ENCODE results near the gene CD36. TPM values are rescaled to one million over a fixed set of nuclear protein-coding genes. Genes with fewer than 3 reads are reported as not detected.

CD36 gene
- total RNA-seq, 5 donors from 2014 or later (not counting 1 experiment from before 2014, with no cell fraction given), result 0.32 to 0.70 (median 0.42) TPM; not detected in 1

- no peaks in the 10 kb centered on the region for H3K36me3 Mint-ChIP-seq
- no peaks in the 10 kb centered on the region for H3K9me3 ChIP-seq
- ATAC-seq (replicated peaks in 1 of 4) (no peak), DNase-seq (no peak)
- H3K27ac ChIP-seq (ENCODE audit: low read length), result no peak overlapping the region
- no CpG with 5 or more reads among the region's 1 CpG for WGBS (ENCODE audit: insufficient coverage)
- no peak overlapping the region for H3K27ac Mint-ChIP-seq
- H3K27me3 ChIP-seq (replicated peaks in 1 of 2; ENCODE audit: control insufficient read depth in 2 of 2, extremely low read depth in 1 of 2, insufficient read depth in 2 of 2, low read length in 1 of 2), result no peaks in the 10 kb centered on the region
- ChIA-PET CTCF (interaction anchor here in 1 of 2 donors (0.7 kb wide), 1 partner anchor 1669 kb away, joined by 4 read pairs; no protein-coding TSS in a partner anchor), POLR2A (no interaction called here)
- H3K4me1 ChIP-seq (ENCODE audit: control insufficient read depth in 1 of 2, extremely low read depth in 1 of 2, insufficient read depth in 2 of 2, low read length in 2 of 2), result no peaks in the 10 kb centered on the region
- no peaks in the 10 kb centered on the region for H3K4me1 Mint-ChIP-seq
- H3K36me3 ChIP-seq (ENCODE audit: control insufficient read depth in 2 of 2, extremely low read depth in 1 of 2, insufficient read depth in 1 of 2, low read length in 1 of 2), result no peaks in the 10 kb centered on the region
- peaks cover 0 to 6% (median 0%) of the 10 kb centered on the region in 3 donors for H3K9me3 Mint-ChIP-seq
- H3K4me3 Mint-ChIP-seq, result no peak overlapping the region
- no peaks in the 10 kb centered on the region for H3K27me3 Mint-ChIP-seq
- H3K4me3 ChIP-seq (ENCODE audit: control insufficient read depth in 1 of 2, extremely low read depth in 1 of 2, low read length in 1 of 2), result no peak overlapping the region
Measured at GRCh38 chr7:80622541-80622940, 15.9 kb upstream of the CD36 start.

GRCh38 chr7:80623503-80624252, 14.8 kb upstream of the CD36 start:
- no peak overlapping the region for H3K27ac Mint-ChIP-seq
- no peak for DNase-seq
- Histone ChIP-seq H3K4me3 (ENCODE audit: control insufficient read depth in 1 of 2, extremely low read depth in 1 of 2, low read length in 1 of 2) (no peak overlapping the region), H3K27ac (ENCODE audit: low read length) (no peak overlapping the region), H3K36me3 (ENCODE audit: control insufficient read depth in 2 of 2, extremely low read depth in 1 of 2, insufficient read depth in 1 of 2, low read length in 1 of 2) (no peaks in the 10 kb centered on the region), H3K27me3 (replicated peaks in 1 of 2; ENCODE audit: control insufficient read depth in 2 of 2, extremely low read depth in 1 of 2, insufficient read depth in 2 of 2, low read length in 1 of 2) (no peaks in the 10 kb centered on the region), H3K9me3 (no peaks in the 10 kb centered on the region), H3K4me1 (ENCODE audit: control insufficient read depth in 1 of 2, extremely low read depth in 1 of 2, insufficient read depth in 2 of 2, low read length in 2 of 2) (no peaks in the 10 kb centered on the region)
- no peak overlapping the region for H3K4me3 Mint-ChIP-seq
- no peaks in the 10 kb centered on the region for H3K27me3 Mint-ChIP-seq
- CTCF ChIA-PET, result interaction anchor here in 1 of 2 donors (0.7 kb wide), 1 partner anchor 1668 kb away, joined by 4 read pairs; no protein-coding TSS in a partner anchor
- H3K9me3 Mint-ChIP-seq, result peaks cover 0 to 6% (median 0%) of the 10 kb centered on the region in 3 donors
- no peaks in the 10 kb centered on the region for H3K36me3 Mint-ChIP-seq
- 86% methylated on average over 1 of the region's 3 CpGs for WGBS (ENCODE audit: insufficient coverage)
- POLR2A ChIA-PET, result interaction anchor here in 1 of 2 donors (0.6 kb wide), 1 partner anchor 17 kb away, joined by 5 read pairs; no protein-coding TSS in a partner anchor
- H3K4me1 Mint-ChIP-seq, result no peaks in the 10 kb centered on the region
- ATAC-seq (replicated peaks in 1 of 4), result no peak

GRCh38 chr7:80624763-80625162, 13.7 kb upstream of the CD36 start:
- Histone ChIP-seq H3K9me3 (no peaks in the 10 kb centered on the region), H3K27me3 (replicated peaks in 1 of 2; ENCODE audit: control insufficient read depth in 2 of 2, extremely low read depth in 1 of 2, insufficient read depth in 2 of 2, low read length in 1 of 2) (no peaks in the 10 kb centered on the region), H3K27ac (ENCODE audit: low read length) (no peak overlapping the region), H3K4me3 (ENCODE audit: control insufficient read depth in 1 of 2, extremely low read depth in 1 of 2, low read length in 1 of 2) (no peak overlapping the region), H3K36me3 (ENCODE audit: control insufficient read depth in 2 of 2, extremely low read depth in 1 of 2, insufficient read depth in 1 of 2, low read length in 1 of 2) (no peaks in the 10 kb centered on the region), H3K4me1 (ENCODE audit: control insufficient read depth in 1 of 2, extremely low read depth in 1 of 2, insufficient read depth in 2 of 2, low read length in 2 of 2) (no peaks in the 10 kb centered on the region)
- no peak overlapping the region for H3K4me3 Mint-ChIP-seq
- no peaks in the 10 kb centered on the region for H3K27me3 Mint-ChIP-seq
- ATAC-seq (replicated peaks in 1 of 4), result no peak
- peaks cover 0 to 6% (median 0%) of the 10 kb centered on the region in 3 donors for H3K9me3 Mint-ChIP-seq
- CTCF ChIA-PET, result no interaction called here
- POLR2A ChIA-PET, result no interaction called here
- DNase-seq, result no peak
- no peaks in the 10 kb centered on the region for H3K4me1 Mint-ChIP-seq
- 100% methylated on average over 1 of the region's 1 CpG for WGBS (ENCODE audit: insufficient coverage)
- no peak overlapping the region for H3K27ac Mint-ChIP-seq
- no peaks in the 10 kb centered on the region for H3K36me3 Mint-ChIP-seq

GRCh38 chr7:80629023-80629422, 9.4 kb upstream of the CD36 start:
- Mint-ChIP-seq H3K4me1 (no peaks in the 10 kb centered on the region), H3K27me3 (no peaks in the 10 kb centered on the region), H3K27ac (no peak overlapping the region), H3K9me3 (peaks cover 0 to 3% (median 0%) of the 10 kb centered on the region in 3 donors), H3K4me3 (no peak overlapping the region), H3K36me3 (no peaks in the 10 kb centered on the region)
- ChIA-PET POLR2A (no interaction called here), CTCF (no interaction called here)
- no CpG with 5 or more reads among the region's 1 CpG for WGBS (ENCODE audit: insufficient coverage)
- Histone ChIP-seq H3K4me1 (ENCODE audit: control insufficient read depth in 1 of 2, extremely low read depth in 1 of 2, insufficient read depth in 2 of 2, low read length in 2 of 2) (no peaks in the 10 kb centered on the region), H3K27ac (ENCODE audit: low read length) (no peak overlapping the region), H3K27me3 (replicated peaks in 1 of 2; ENCODE audit: control insufficient read depth in 2 of 2, extremely low read depth in 1 of 2, insufficient read depth in 2 of 2, low read length in 1 of 2) (no peaks in the 10 kb centered on the region), H3K36me3 (ENCODE audit: control insufficient read depth in 2 of 2, extremely low read depth in 1 of 2, insufficient read depth in 1 of 2, low read length in 1 of 2) (no peaks in the 10 kb centered on the region), H3K4me3 (ENCODE audit: control insufficient read depth in 1 of 2, extremely low read depth in 1 of 2, low read length in 1 of 2) (no peak overlapping the region), H3K9me3 (no peaks in the 10 kb centered on the region)
- no peak for DNase-seq
- no peak for ATAC-seq (replicated peaks in 1 of 4)

GRCh38 chr7:80630608-80631405, 7.6 kb upstream of the CD36 start:
- Histone ChIP-seq H3K4me3 (ENCODE audit: control insufficient read depth in 1 of 2, extremely low read depth in 1 of 2, low read length in 1 of 2) (no peak overlapping the region), H3K9me3 (no peaks in the 10 kb centered on the region), H3K36me3 (ENCODE audit: control insufficient read depth in 2 of 2, extremely low read depth in 1 of 2, insufficient read depth in 1 of 2, low read length in 1 of 2) (no peaks in the 10 kb centered on the region), H3K27me3 (replicated peaks in 1 of 2; ENCODE audit: control insufficient read depth in 2 of 2, extremely low read depth in 1 of 2, insufficient read depth in 2 of 2, low read length in 1 of 2) (no peaks in the 10 kb centered on the region), H3K27ac (ENCODE audit: low read length) (no peak overlapping the region), H3K4me1 (ENCODE audit: control insufficient read depth in 1 of 2, extremely low read depth in 1 of 2, insufficient read depth in 2 of 2, low read length in 2 of 2) (no peaks in the 10 kb centered on the region)
- Mint-ChIP-seq H3K4me1 (no peaks in the 10 kb centered on the region), H3K9me3 (peaks cover 0 to 3% (median 0%) of the 10 kb centered on the region in 3 donors), H3K27ac (no peak overlapping the region), H3K27me3 (no peaks in the 10 kb centered on the region), H3K36me3 (no peaks in the 10 kb centered on the region), H3K4me3 (no peak overlapping the region)
- WGBS (ENCODE audit: insufficient coverage), result 100% methylated on average over 2 of the region's 7 CpGs
- POLR2A ChIA-PET, result no interaction called here
- DNase-seq (no peak), ATAC-seq (replicated peaks in 1 of 4) (no peak)
- CTCF ChIA-PET, result no interaction called here

- no peaks in the 10 kb centered on the region for H3K36me3 Mint-ChIP-seq
- no peak overlapping the region for H3K4me3 ChIP-seq (ENCODE audit: control insufficient read depth in 1 of 2, extremely low read depth in 1 of 2, low read length in 1 of 2)
- H3K27ac Mint-ChIP-seq, result no peak overlapping the region
- H3K4me1 ChIP-seq (ENCODE audit: control insufficient read depth in 1 of 2, extremely low read depth in 1 of 2, insufficient read depth in 2 of 2, low read length in 2 of 2), result no peaks in the 10 kb centered on the region
- H3K27ac ChIP-seq (ENCODE audit: low read length), result no peak overlapping the region
- ATAC-seq (replicated peaks in 1 of 4) (no peak), DNase-seq (no peak)
- CTCF ChIA-PET, result no interaction called here
- no peaks in the 10 kb centered on the region for H3K9me3 ChIP-seq
- H3K27me3 Mint-ChIP-seq, result no peaks in the 10 kb centered on the region
- H3K9me3 Mint-ChIP-seq, result peaks cover 0 to 3% (median 0%) of the 10 kb centered on the region in 3 donors
- no peaks in the 10 kb centered on the region for H3K27me3 ChIP-seq (replicated peaks in 1 of 2; ENCODE audit: control insufficient read depth in 2 of 2, extremely low read depth in 1 of 2, insufficient read depth in 2 of 2, low read length in 1 of 2)
- no peak overlapping the region for H3K4me3 Mint-ChIP-seq
- POLR2A ChIA-PET, result no interaction called here
- H3K36me3 ChIP-seq (ENCODE audit: control insufficient read depth in 2 of 2, extremely low read depth in 1 of 2, insufficient read depth in 1 of 2, low read length in 1 of 2), result no peaks in the 10 kb centered on the region
- no peaks in the 10 kb centered on the region for H3K4me1 Mint-ChIP-seq
Measured at GRCh38 chr7:80631421-80631820, 7.0 kb upstream of the CD36 start.
